SK-N-SH (cell line): Measurements from ENCODE around the gene PIP5K1B. TPM values are rescaled to one million over a fixed set of nuclear protein-coding genes. Genes with fewer than 3 reads are reported as not detected.

Experiments used
- CTCF ChIA-PET: fragments of 300-600, 350-600 bp; formaldehyde crosslinking; extraction: SDS; loops from one replicate; lab custom pipeline; 2021; lab: Yijun Ruan, JAX
- POLR2A ChIA-PET: fragments of 350-600 bp; sonication (Branson Sonifier 250); formaldehyde crosslinking; extraction: SDS; loops from one replicate; lab custom pipeline; 2020; ENCODE audit warnings: antibody characterized with exemption, inconsistent platforms; lab: Yijun Ruan, JAX
- DNase-seq: peaks from one replicate; pipeline ENCODE4 v3.0.0; 2012
- H2AFZ ChIP-seq: fragments of 200-600 bp; sonication (generic); 2 replicates; pipeline ENCODE4 v1.8.1; 2016; ENCODE audit warnings: antibody characterized with exemption, mild to moderate bottlenecking, low read depth
- H3F3A ChIP-seq: fragments of 200-600 bp; sonication (generic); replicated peaks from 2 replicates; pipeline ENCODE3; 2016; ENCODE audit warnings: antibody characterized with exemption, mild to moderate bottlenecking; ENCODE audit not compliant: insufficient read depth
- H3K27ac ChIP-seq, 2 experiments: fragments of 200-500 bp in 1 of 2; fragments of 200-600 bp in 1 of 2; sonication (Bioruptor generic) in 1 of 2; sonication (generic), shearing (Covaris generic) in 1 of 2; 2 replicates each; pipeline versions ENCODE4 v1.5.1 to v1.6.1; 2014 to 2016; ENCODE audit warnings: low read depth in 2 of 2, inconsistent platforms in 1 of 2, low read length in 1 of 2, mild to moderate bottlenecking in 1 of 2, mixed read lengths in 1 of 2
- H3K27me3 ChIP-seq: fragments of 200-600 bp; sonication (generic), shearing (Covaris generic); 2 replicates; pipeline ENCODE4 v1.6.1; 2016; ENCODE audit warnings: mixed run types; ENCODE audit not compliant: insufficient read depth
- H3K36me3 ChIP-seq, 2 experiments: fragments of 200-500 bp in 1 of 2; fragments of 200-600 bp in 1 of 2; sonication (Bioruptor generic) in 1 of 2; sonication (generic) in 1 of 2; replicated peaks in 1 of 2; 2 replicates each; pipeline versions ENCODE3 to v1.5.1; 2014 to 2016; ENCODE audit warnings: low read length in 1 of 2, mild to moderate bottlenecking in 1 of 2; ENCODE audit not compliant: insufficient read depth in 2 of 2, control insufficient read depth in 1 of 2
- H3K4me1 ChIP-seq, 2 experiments: fragments of 200-500 bp in 1 of 2; fragments of 200-600 bp in 1 of 2; sonication (Bioruptor generic) in 1 of 2; sonication (generic), shearing (Covaris generic) in 1 of 2; 2 replicates each; pipeline versions ENCODE4 v1.5.1 to v1.6.1; 2014 to 2016; ENCODE audit warnings: low read depth in 1 of 2, low read length in 1 of 2, mixed run types in 1 of 2; ENCODE audit not compliant: insufficient read depth in 2 of 2, control insufficient read depth in 1 of 2
- H3K4me2 ChIP-seq: fragments of 200-600 bp; sonication (generic), shearing (Covaris generic); 2 replicates; pipeline ENCODE4 v1.6.1; 2017; ENCODE audit warnings: mixed run types
- H3K4me3 ChIP-seq, 2 experiments: fragments of 200-500 bp in 1 of 2; fragments of 200-600 bp in 1 of 2; sonication (Bioruptor generic) in 1 of 2; sonication (generic), shearing (Covaris generic) in 1 of 2; 2 replicates each; pipeline versions ENCODE4 v1.5.1 to v1.8.1; 2014 to 2016; ENCODE audit warnings: low read depth in 2 of 2, inconsistent platforms in 1 of 2, low read length in 1 of 2, mild to moderate bottlenecking in 1 of 2, mixed read lengths in 1 of 2, moderate library complexity in 1 of 2
- H3K79me2 ChIP-seq: fragments of 200-600 bp; sonication (generic); 2 replicates; pipeline ENCODE4 v1.8.1; 2017; ENCODE audit warnings: mild to moderate bottlenecking; ENCODE audit not compliant: insufficient read depth
- H3K9ac ChIP-seq: fragments of 200-600 bp; sonication (generic); 2 replicates; pipeline ENCODE4 v1.6.1; 2017; ENCODE audit warnings: mixed run types
- H3K9me2 ChIP-seq: fragments of 200-600 bp; sonication (generic); 2 replicates; pipeline ENCODE4 v1.6.1; 2017; ENCODE audit warnings: mixed run types
- H3K9me3 ChIP-seq: fragments of 200-600 bp; sonication (generic); 2 replicates; pipeline ENCODE4 v1.6.1; 2017; ENCODE audit warnings: mixed run types, mild to moderate bottlenecking, moderate library complexity
- H4K20me1 ChIP-seq: fragments of 200-600 bp; sonication (generic); 2 replicates; pipeline ENCODE4 v1.6.1; 2017; ENCODE audit warnings: mild to moderate bottlenecking, mixed run types; ENCODE audit not compliant: insufficient read depth
- EP300 ChIP-seq, 2 experiments: IDR thresholded peaks; 2 replicates each; pipeline versions ENCODE4 v1.4.0 to v1.6.1; 2012; ENCODE audit warnings: borderline replicate concordance in 1 of 2, low read depth in 1 of 2, low read length in 1 of 2
- EZH2phosphoT487 ChIP-seq: fragments of 200-600 bp; sonication (generic); IDR thresholded peaks from 2 replicates; pipeline ENCODE4 v1.6.1; 2017; ENCODE audit warnings: low read depth, mixed run types, mild to moderate bottlenecking, antibody characterized with exemption, moderate library complexity, borderline replicate concordance
- FOSL2 ChIP-seq: IDR thresholded peaks from 2 replicates; pipeline ENCODE4 v1.4.0; 2012; ENCODE audit warnings: low read depth, mild to moderate bottlenecking, moderate library complexity, borderline replicate concordance
- FOXM1 ChIP-seq: IDR thresholded peaks from 2 replicates; pipeline ENCODE4 v1.4.0; 2012; ENCODE audit warnings: low read depth, mild to moderate bottlenecking
- MEF2A ChIP-seq: IDR thresholded peaks from 2 replicates; pipeline ENCODE4 v1.4.0; 2012; ENCODE audit warnings: low read depth, borderline replicate concordance
- MXI1 ChIP-seq: IDR thresholded peaks from 2 replicates; pipeline ENCODE4 v1.6.1; 2012; ENCODE audit warnings: mild to moderate bottlenecking, low read depth, low read length, improper control_type of control experiment
- NFIC ChIP-seq: IDR thresholded peaks from 2 replicates; pipeline ENCODE4 v1.4.0; 2012; ENCODE audit warnings: borderline replicate concordance
- NRF1 ChIP-seq: IDR thresholded peaks from 2 replicates; pipeline ENCODE4 v1.6.1; 2012; ENCODE audit warnings: low read depth, mild to moderate bottlenecking, low read length
- RCOR1 ChIP-seq: fragments of 150-350 bp; IDR thresholded peaks from 2 replicates; pipeline ENCODE4 v1.6.1; 2017; ENCODE audit warnings: antibody characterized with exemption, low read length
- RXRA ChIP-seq: IDR thresholded peaks from 2 replicates; pipeline ENCODE4 v1.4.0; 2012; ENCODE audit warnings: low read depth, mild to moderate bottlenecking, borderline replicate concordance
- SIN3A ChIP-seq: IDR thresholded peaks from 2 replicates; pipeline ENCODE4 v1.6.1; 2012; ENCODE audit warnings: low read depth, mild to moderate bottlenecking, low read length, moderate library complexity, borderline replicate concordance
- TAF1 ChIP-seq: IDR thresholded peaks from 2 replicates; pipeline ENCODE4 v1.6.1; 2012; ENCODE audit warnings: low read depth, mild to moderate bottlenecking, low read length, moderate library complexity, borderline replicate concordance
- YY1 ChIP-seq: IDR thresholded peaks from 2 replicates; pipeline ENCODE4 v1.4.0; 2012; ENCODE audit warnings: low read depth, mild to moderate bottlenecking
- WGBS: methylation state at CpG from one replicate; pipeline ENCODE4 v1.1.6; 2017; ENCODE audit warnings: low lambda C conversion rate; 5-methylcytosine and 5-hydroxymethylcytosine counted together
- polyA plus RNA-seq, 3 experiments: library from polyadenylated mRNA; depleted of rRNA; stranded (reverse); fragments of >200 nt; gene quantifications; 2 replicates each; pipeline ENCODE4 v1.2.3, GENCODE V29; 2012
- TF ChIP-seq, protein P1 (sequence below): fragments of 150-350 bp; IDR thresholded peaks from 2 replicates; pipeline ENCODE4 v1.6.1; 2017; ENCODE audit warnings: antibody characterized with exemption, low read length, low read depth, borderline replicate concordance
- TF ChIP-seq, protein P2 (sequence below): IDR thresholded peaks from 2 replicates; pipeline ENCODE4 v1.6.1; 2012; ENCODE audit warnings: mild to moderate bottlenecking, low read depth, low read length, moderate library complexity
- TF ChIP-seq, protein P3 (sequence below): fragments of 150-350 bp; IDR thresholded peaks from 2 replicates; pipeline ENCODE4 v1.6.1; 2016; ENCODE audit warnings: mild to moderate bottlenecking, low read depth, low read length
- TF ChIP-seq, protein P4 (sequence below): IDR thresholded peaks from 2 replicates; pipeline ENCODE4 v1.4.0; 2012; ENCODE audit warnings: low read depth, borderline replicate concordance
- TF ChIP-seq, protein P5 (sequence below): IDR thresholded peaks from 2 replicates; pipeline ENCODE4 v1.4.0; 2012; ENCODE audit warnings: low read depth, borderline replicate concordance

Gene PIP5K1B
- polyA plus RNA-seq, 1 of the 3 experiments (the other 2 are of a cell fraction): not detected

DNA sequence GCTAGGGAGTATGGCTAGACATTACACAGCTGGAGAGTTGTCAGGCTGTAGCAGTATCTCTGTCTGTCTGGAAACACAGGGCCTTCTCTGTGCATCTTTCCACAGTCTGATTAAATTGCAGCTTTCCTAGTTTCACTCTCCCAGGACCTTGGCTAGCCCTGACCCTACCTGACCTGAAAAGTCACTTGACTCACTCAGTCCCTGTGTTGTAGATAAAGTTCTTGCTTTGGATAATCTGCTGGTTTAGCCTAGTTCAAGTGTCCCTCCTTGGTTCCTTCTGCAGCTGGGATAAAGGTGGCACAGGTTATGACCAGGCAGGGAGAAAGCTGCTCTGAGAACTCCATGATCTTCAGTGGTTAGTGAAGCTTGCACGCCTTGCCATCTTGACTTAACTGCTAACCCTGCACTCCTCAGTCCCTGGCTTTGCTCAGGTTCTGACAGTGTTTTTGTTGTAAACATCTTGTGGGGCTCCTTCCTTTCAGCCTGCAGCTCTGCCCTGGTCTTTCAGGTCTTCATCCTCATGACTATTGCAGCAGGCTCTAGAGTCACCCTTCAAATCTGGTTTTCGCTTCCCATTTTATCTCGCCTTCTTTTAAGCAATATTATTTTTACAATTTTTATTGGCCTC lies 101.0 kb downstream of the PIP5K1B start:
- H3K9ac ChIP-seq: no peak overlapping the region
- H3K27ac ChIP-seq: no peak overlapping the region
- no peak for DNase-seq
- H3K9me3 ChIP-seq: no peaks in the 10 kb centered on the region
- H3K27me3 ChIP-seq: peaks cover 30% of the 10 kb centered on the region
- POLR2A ChIA-PET: no interaction called here
- H2AFZ ChIP-seq: no peak overlapping the region
- TF ChIP-seq, protein P1, sequence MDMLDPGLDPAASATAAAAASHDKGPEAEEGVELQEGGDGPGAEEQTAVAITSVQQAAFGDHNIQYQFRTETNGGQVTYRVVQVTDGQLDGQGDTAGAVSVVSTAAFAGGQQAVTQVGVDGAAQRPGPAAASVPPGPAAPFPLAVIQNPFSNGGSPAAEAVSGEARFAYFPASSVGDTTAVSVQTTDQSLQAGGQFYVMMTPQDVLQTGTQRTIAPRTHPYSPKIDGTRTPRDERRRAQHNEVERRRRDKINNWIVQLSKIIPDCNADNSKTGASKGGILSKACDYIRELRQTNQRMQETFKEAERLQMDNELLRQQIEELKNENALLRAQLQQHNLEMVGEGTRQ: no peak
- TF ChIP-seq EP300 (IDR thresholded peaks at IDR 0.05; ENCODE audit: borderline replicate concordance in 1 of 2, low read depth in 1 of 2, low read length in 1 of 2) (no peak), MEF2A (no peak), NFIC (no peak), NRF1 (no peak), FOSL2 (no peak), YY1 (no peak), FOXM1 (no peak), MXI1 (no peak), RCOR1 (no peak), SIN3A (no peak), EZH2phosphoT487 (no peak), TAF1 (no peak), RXRA (no peak)
- TF ChIP-seq, protein P2, sequence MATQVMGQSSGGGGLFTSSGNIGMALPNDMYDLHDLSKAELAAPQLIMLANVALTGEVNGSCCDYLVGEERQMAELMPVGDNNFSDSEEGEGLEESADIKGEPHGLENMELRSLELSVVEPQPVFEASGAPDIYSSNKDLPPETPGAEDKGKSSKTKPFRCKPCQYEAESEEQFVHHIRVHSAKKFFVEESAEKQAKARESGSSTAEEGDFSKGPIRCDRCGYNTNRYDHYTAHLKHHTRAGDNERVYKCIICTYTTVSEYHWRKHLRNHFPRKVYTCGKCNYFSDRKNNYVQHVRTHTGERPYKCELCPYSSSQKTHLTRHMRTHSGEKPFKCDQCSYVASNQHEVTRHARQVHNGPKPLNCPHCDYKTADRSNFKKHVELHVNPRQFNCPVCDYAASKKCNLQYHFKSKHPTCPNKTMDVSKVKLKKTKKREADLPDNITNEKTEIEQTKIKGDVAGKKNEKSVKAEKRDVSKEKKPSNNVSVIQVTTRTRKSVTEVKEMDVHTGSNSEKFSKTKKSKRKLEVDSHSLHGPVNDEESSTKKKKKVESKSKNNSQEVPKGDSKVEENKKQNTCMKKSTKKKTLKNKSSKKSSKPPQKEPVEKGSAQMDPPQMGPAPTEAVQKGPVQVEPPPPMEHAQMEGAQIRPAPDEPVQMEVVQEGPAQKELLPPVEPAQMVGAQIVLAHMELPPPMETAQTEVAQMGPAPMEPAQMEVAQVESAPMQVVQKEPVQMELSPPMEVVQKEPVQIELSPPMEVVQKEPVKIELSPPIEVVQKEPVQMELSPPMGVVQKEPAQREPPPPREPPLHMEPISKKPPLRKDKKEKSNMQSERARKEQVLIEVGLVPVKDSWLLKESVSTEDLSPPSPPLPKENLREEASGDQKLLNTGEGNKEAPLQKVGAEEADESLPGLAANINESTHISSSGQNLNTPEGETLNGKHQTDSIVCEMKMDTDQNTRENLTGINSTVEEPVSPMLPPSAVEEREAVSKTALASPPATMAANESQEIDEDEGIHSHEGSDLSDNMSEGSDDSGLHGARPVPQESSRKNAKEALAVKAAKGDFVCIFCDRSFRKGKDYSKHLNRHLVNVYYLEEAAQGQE: no peak
- TF ChIP-seq, protein P3, sequence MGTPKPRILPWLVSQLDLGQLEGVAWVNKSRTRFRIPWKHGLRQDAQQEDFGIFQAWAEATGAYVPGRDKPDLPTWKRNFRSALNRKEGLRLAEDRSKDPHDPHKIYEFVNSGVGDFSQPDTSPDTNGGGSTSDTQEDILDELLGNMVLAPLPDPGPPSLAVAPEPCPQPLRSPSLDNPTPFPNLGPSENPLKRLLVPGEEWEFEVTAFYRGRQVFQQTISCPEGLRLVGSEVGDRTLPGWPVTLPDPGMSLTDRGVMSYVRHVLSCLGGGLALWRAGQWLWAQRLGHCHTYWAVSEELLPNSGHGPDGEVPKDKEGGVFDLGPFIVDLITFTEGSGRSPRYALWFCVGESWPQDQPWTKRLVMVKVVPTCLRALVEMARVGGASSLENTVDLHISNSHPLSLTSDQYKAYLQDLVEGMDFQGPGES: no peak
- TF ChIP-seq, protein P4, sequence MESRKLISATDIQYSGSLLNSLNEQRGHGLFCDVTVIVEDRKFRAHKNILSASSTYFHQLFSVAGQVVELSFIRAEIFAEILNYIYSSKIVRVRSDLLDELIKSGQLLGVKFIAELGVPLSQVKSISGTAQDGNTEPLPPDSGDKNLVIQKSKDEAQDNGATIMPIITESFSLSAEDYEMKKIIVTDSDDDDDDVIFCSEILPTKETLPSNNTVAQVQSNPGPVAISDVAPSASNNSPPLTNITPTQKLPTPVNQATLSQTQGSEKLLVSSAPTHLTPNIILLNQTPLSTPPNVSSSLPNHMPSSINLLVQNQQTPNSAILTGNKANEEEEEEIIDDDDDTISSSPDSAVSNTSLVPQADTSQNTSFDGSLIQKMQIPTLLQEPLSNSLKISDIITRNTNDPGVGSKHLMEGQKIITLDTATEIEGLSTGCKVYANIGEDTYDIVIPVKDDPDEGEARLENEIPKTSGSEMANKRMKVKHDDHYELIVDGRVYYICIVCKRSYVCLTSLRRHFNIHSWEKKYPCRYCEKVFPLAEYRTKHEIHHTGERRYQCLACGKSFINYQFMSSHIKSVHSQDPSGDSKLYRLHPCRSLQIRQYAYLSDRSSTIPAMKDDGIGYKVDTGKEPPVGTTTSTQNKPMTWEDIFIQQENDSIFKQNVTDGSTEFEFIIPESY: no peak
- TF ChIP-seq, protein P5, sequence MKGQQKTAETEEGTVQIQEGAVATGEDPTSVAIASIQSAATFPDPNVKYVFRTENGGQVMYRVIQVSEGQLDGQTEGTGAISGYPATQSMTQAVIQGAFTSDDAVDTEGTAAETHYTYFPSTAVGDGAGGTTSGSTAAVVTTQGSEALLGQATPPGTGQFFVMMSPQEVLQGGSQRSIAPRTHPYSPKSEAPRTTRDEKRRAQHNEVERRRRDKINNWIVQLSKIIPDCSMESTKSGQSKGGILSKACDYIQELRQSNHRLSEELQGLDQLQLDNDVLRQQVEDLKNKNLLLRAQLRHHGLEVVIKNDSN: no peak
- H3K36me3 ChIP-seq: no peaks in the 10 kb centered on the region
- H4K20me1 ChIP-seq: no peaks in the 10 kb centered on the region
- CTCF ChIA-PET: no interaction called here
- H3K79me2 ChIP-seq: no peaks in the 10 kb centered on the region
- H3K4me1 ChIP-seq: no peaks in the 10 kb centered on the region
- H3K4me3 ChIP-seq: no peak overlapping the region
- H3F3A ChIP-seq: no peaks in the 10 kb centered on the region
- H3K4me2 ChIP-seq: no peak overlapping the region
- WGBS: 14% methylated on average over 3 of the region's 3 CpGs
- no peaks in the 10 kb centered on the region for H3K9me2 ChIP-seq
